ENCODE measurements around the gene UTP14C.

DNA sequence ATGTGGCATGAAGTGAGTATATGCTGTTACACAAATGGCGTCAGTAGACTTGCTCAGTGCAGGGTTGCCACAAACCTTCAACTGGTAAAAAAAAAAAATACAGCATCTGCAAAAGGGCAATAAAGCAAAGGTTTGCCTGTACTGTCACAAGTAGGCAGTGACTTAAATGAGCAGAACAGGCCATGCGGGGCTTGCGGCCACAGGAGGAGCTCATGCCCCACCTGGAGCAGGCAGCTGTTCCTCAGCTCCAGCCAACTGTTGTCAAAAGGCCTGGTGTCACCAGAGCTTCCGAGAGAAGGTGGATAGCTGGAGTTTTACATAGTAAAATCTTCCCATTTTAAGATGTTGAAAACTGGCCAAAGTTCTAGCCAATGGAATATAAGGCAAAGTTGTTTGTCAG lies 20.9 kb upstream of the UTP14C start:
- no peak for TF ChIP-seq CEBPB (IDR thresholded peaks at IDR 0.05; ENCODE audit: borderline replicate concordance, low read depth, low read length)
- TF ChIP-seq, protein P1, sequence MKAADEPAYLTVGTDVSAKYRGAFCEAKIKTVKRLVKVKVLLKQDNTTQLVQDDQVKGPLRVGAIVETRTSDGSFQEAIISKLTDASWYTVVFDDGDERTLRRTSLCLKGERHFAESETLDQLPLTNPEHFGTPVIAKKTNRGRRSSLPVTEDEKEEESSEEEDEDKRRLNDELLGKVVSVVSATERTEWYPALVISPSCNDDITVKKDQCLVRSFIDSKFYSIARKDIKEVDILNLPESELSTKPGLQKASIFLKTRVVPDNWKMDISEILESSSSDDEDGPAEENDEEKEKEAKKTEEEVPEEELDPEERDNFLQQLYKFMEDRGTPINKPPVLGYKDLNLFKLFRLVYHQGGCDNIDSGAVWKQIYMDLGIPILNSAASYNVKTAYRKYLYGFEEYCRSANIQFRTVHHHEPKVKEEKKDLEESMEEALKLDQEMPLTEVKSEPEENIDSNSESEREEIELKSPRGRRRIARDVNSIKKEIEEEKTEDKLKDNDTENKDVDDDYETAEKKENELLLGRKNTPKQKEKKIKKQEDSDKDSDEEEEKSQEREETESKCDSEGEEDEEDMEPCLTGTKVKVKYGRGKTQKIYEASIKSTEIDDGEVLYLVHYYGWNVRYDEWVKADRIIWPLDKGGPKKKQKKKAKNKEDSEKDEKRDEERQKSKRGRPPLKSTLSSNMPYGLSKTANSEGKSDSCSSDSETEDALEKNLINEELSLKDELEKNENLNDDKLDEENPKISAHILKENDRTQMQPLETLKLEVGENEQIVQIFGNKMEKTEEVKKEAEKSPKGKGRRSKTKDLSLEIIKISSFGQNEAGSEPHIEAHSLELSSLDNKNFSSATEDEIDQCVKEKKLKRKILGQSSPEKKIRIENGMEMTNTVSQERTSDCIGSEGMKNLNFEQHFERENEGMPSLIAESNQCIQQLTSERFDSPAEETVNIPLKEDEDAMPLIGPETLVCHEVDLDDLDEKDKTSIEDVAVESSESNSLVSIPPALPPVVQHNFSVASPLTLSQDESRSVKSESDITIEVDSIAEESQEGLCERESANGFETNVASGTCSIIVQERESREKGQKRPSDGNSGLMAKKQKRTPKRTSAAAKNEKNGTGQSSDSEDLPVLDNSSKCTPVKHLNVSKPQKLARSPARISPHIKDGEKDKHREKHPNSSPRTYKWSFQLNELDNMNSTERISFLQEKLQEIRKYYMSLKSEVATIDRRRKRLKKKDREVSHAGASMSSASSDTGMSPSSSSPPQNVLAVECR (CRISPR knock-in tag; IDR thresholded peaks at IDR 0.05; ENCODE audit: borderline replicate concordance): no peak
